A549 (cell line): ENCODE measurements around the gene FAXC.

Experiments
- JUN ChIP-seq, 2 experiments: fragments of >200 bp; sonication (Bioruptor Twin); formaldehyde crosslinking; IDR thresholded peaks; 2 replicates in 1 of 2; 3 replicates in 1 of 2; pipeline ENCODE4 v1.6.1; 2016 to 2017
- POLR2A ChIP-seq: IDR thresholded peaks from 2 replicates; pipeline ENCODE4 v1.6.1; 2012; ENCODE audit warnings: mild to moderate bottlenecking, low read length
- RAD21 ChIP-seq, 2 experiments: fragments of >200 bp in 1 of 2; sonication (Bioruptor Twin) in 1 of 2; formaldehyde crosslinking in 1 of 2; IDR thresholded peaks in 1 of 2; conservative IDR thresholded peaks in 1 of 2; 2 replicates in 1 of 2; 3 replicates in 1 of 2; pipeline ENCODE4 v1.6.1; 2012 to 2018; ENCODE audit warnings: inconsistent platforms in 1 of 2
- RNF2 ChIP-seq: fragments of 200-600 bp; sonication (generic); IDR thresholded peaks from 2 replicates; pipeline ENCODE4 v1.6.1; 2016; ENCODE audit warnings: low read depth, mild to moderate bottlenecking, antibody characterized with exemption, moderate library complexity, borderline replicate concordance
- SMC3 ChIP-seq: fragments of >200 bp; sonication (Bioruptor Twin); formaldehyde crosslinking; IDR thresholded peaks from 3 replicates; pipeline ENCODE4 v1.6.1; 2018; ENCODE audit warnings: inconsistent platforms
- SREBF2 ChIP-seq: fragments of 450-650 bp; IDR thresholded peaks from 2 replicates; pipeline ENCODE4 v1.6.1; 2014; ENCODE audit warnings: mild to moderate bottlenecking, moderate library complexity
- TF ChIP-seq, protein P1 (sequence below): fragments of >200 bp; sonication (Bioruptor Twin); formaldehyde crosslinking; IDR thresholded peaks from 3 replicates; pipeline ENCODE4 v1.5.1; 2016
- TF ChIP-seq, protein P2 (sequence below): IDR thresholded peaks from 2 replicates; pipeline ENCODE4 v1.6.1; 2012; ENCODE audit warnings: low read depth, borderline replicate concordance

DNA sequence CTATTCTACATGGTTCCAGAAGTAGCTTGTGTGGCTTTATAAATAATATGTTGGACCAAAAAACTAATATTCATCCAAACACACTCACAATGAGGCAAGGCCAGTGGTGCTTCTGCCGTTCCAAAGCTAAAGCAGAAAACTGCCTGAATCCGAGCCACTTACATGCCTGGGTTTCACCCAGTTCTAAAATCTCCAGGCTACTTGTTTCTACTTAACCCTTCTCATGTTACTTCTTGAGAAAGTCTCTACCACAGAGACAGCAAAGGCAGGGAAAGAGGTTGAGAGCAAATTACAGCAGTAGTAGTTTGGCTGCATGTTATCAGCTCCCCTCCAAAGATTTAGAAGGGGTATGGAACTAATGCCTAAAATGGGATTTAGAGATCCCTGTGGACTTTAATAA lies 62.0 kb downstream of the FAXC start:
- no peak for TF ChIP-seq POLR2A
- no peak for TF ChIP-seq SMC3
- TF ChIP-seq, protein P1, sequence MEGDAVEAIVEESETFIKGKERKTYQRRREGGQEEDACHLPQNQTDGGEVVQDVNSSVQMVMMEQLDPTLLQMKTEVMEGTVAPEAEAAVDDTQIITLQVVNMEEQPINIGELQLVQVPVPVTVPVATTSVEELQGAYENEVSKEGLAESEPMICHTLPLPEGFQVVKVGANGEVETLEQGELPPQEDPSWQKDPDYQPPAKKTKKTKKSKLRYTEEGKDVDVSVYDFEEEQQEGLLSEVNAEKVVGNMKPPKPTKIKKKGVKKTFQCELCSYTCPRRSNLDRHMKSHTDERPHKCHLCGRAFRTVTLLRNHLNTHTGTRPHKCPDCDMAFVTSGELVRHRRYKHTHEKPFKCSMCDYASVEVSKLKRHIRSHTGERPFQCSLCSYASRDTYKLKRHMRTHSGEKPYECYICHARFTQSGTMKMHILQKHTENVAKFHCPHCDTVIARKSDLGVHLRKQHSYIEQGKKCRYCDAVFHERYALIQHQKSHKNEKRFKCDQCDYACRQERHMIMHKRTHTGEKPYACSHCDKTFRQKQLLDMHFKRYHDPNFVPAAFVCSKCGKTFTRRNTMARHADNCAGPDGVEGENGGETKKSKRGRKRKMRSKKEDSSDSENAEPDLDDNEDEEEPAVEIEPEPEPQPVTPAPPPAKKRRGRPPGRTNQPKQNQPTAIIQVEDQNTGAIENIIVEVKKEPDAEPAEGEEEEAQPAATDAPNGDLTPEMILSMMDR: no peak
- TF ChIP-seq SREBF2: no peak
- no peak for TF ChIP-seq RAD21 (conservative IDR thresholded peaks at IDR 0.05 in 1 of 2, IDR thresholded peaks at IDR 0.05 in 1 of 2)
- TF ChIP-seq, protein P2, sequence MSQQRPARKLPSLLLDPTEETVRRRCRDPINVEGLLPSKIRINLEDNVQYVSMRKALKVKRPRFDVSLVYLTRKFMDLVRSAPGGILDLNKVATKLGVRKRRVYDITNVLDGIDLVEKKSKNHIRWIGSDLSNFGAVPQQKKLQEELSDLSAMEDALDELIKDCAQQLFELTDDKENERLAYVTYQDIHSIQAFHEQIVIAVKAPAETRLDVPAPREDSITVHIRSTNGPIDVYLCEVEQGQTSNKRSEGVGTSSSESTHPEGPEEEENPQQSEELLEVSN: no peak
- TF ChIP-seq RNF2: no peak
- TF ChIP-seq JUN (IDR thresholded peaks at IDR 0.05): no peak
